HG03575 (cell line): ENCODE results near the gene TPRKB.
"Not testable (repeated sequence)": the region's sequence is repeated elsewhere in the genome, so short reads cannot be mapped to it uniquely, and the experiment has no call there.

Experiments
- ATAC-seq: cut with Tn5 transposase; IDR thresholded peaks from one replicate; pipeline ENCODE4 v1.9.1; 2021; ENCODE audit not compliant: unreplicated experiment, insufficient number of reproducible peaks, low FRiP score; ENCODE audit errors: extremely low read depth

The TPRKB gene

DNA sequence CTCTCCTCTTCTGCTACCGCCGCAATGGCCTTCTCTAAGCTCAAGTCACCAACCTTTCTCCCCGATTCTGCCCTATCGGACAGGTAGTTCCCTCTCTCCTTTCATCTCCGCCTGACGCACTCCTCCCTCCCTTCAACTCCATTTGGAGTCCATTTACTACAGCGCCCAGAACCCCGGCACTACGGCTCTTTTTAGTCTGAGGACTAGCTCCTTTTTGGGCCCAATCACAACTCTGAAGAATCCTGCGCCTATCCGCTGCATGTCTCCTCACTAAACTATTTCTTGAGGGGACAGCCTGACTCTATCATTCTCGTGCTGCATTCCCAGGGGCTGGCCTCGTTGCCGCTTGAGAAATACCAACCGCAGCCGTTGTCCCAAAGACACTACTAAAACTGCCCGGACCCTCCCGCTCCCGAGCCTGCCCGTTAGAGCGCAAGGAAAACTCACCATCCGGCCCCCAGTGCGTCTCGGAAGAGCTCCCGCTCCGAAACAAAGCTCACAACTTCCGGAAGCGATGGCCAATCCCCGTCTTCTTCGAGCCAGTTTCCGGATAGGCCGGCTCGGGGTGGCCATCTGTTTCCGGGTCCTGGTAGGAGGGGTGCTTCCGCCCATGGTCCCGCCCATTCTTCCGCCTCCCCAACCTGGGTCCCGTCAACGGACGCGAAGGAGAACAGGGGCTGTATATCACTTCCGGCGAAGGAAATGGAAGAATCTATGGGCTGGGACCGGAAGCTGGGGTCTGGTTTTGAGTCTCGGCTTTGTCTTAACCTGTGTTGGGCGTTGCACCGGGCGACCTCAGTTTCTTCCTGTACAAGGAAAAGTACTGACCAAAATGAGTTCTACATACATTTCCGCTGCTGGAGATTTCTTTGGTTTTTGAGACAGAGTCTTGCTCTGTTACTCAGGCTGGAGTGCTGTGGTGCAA is at the start of gene TPRKB:
TPRKB (minus strand) TSS at position 491 of the 925 bp plus-strand sequence. CDS start 2,776 bp downstream, outside the sequence.
- ATAC-seq = peak; percentile 62

- not testable (repeated sequence) for ATAC-seq
Observed at GRCh38 chr2:73783883-73784282, 46.7 kb upstream of the TPRKB start, which contains the start of gene C2orf78. TSS of gene C2orf78 (plus strand) at chr2:73784183. CDS start at chr2:73784310, 127 bp downstream.

DNA sequence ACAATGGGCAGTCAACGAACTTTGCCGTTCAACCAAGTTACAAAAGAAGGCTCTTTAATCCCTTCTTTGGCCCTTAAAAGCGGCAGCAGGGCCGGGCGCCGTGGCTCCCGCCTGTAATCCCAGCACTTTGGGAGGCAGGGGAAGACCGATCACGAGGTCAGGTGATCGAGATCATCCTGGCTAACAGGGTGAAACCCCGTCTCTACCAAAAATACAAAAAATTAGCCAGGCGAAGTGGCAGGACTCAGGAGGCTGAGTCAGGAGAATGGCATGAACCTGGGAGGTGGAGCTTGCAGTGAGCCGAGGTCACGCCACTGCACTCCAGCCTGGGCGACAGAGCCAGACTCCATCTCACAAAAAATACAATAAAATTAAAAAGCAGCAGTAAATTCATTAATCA is 46.3 kb upstream of the TPRKB start:
- ATAC-seq = not testable (repeated sequence)

DNA sequence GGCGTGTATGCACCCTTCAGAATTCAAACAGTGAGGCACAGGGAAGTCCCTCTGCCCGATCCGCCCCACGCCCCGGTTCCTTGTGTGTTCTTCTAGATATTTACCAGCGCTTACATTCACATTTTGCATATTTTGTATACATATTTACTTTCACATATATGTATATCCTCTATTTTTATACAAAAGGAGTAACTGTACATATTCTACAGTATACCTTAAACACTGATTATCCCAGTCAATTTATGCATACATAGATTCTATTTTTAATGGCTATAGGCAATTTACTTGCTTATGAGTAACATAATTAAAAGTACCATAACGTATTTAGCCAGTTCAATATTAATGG is 43.1 kb upstream of the TPRKB start:
- no peak for ATAC-seq

DNA sequence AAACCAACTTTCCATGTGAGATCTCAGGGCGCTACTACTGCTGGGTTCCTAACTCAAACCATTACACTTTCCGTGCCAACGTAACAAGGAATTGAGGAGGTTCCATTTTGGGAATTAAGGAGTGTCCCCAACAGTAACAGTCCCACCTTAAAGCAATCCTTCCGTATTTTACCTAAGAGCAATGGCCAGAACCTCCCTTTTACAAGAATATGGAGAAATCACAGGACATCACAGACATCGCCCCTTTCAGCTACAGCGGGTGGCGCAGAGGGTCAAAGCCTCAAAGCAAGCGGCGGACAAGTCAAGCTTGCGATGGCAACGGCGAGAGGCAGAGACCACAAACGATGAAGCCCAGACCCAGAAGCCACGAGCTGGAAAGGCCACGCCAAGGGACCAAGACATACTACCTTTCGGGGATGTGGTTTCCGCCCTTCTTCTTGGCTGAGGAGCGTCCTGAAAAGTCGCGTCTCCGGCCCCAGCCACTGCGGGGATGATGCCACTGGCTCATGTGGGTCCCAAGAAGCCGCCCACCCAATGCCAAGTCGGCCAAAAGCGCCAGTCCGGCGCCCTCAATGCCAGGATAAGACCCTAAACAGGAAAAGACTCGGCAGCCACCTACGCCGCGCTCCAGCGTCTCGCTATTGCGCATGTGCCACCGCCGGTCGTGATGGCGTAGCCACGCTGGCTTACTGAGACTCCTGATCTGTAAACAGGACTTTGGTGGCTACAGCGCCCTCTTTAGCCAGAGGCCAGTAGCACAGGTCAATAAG is 42.5 kb upstream of the TPRKB start, which contains the start of gene DUSP11:
DUSP11 (minus strand) TSS at position 637 of the 770 bp plus-strand sequence; CDS start at position 508, 129 bp downstream.
- peak; percentile 96 for ATAC-seq

- not testable (repeated sequence) for ATAC-seq
Observed at GRCh38 chr2:73778867-73779466, 41.8 kb upstream of the TPRKB start.

- ATAC-seq = no peak
Observed at GRCh38 chr2:73776869-73777519, 39.8 kb upstream of the TPRKB start.

DNA sequence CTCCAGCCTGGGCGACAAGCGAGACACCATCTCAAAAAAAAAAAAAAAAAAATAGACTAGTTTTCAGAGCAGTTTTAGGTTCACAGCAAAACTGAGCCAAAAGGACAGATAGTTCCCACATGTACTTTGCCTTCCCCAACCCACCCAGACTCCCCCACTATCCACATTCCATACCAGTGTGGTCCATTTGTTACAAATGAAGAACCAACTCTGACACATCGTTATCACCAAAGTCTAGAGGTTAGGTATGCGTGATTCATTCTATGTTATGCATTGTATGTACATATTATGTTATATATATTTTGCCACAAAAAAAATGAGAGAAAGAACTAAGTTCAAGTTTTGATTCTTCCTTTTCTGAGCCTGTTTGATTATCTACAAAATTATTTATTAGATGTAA is 39.2 kb upstream of the TPRKB start:
- ATAC-seq = no peak

DNA sequence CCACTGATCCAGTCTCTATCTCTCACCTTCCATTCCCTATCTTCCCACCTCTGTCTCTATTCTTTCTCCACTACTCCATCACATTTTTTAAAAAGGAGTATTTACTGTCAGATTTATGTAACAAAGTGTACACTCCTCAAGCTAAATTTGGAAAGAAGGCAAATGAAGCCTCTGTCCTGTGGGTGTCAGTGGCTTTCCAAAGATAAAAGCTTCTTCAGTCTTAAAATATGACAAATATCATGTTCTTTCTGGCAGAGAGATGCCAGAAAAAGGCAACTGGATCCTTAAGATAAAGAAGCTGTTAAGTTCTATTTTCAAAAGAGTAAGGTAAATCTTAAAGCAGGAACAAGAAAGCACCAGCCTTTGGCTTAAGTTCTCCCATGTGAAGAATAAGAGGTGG is 35.7 kb upstream of the TPRKB start:
- no peak for ATAC-seq

DNA sequence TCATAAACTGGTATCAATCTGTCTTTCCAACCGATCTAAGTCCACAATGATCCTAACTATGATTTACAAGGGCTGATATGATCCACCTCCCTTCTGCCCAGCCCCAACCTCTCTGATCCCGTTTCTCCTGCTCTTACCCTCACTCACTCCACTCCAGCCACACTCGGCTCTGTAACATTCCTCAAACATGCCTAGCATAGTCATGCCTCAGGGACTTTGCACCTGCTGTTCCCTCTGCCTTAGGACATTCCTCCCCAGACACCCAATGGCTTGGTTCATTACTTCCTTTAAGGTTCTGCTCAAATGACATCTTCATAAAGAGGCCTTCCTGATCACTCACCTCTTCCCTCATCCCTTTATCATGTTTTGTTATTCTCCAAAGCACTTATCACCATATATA is 33.6 kb upstream of the TPRKB start:
- ATAC-seq = no peak

DNA sequence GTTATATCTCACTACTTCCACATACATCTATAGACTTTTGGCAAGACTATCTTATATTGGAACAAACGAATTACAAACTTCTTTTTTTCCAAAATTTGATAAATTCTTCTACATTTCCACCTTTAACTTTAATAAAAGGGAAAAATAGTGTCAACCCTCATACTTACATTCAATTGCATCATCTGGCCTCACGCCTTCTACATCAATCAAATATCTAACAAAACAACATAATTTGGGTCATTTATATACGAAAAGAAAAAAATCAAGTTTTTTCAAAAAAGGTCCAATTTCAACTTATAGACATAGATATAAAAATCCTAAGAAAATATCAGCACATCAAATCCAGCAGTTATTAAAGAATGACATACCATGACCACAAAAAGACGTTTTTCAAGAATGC is 29.8 kb upstream of the TPRKB start:
- ATAC-seq = no peak

DNA sequence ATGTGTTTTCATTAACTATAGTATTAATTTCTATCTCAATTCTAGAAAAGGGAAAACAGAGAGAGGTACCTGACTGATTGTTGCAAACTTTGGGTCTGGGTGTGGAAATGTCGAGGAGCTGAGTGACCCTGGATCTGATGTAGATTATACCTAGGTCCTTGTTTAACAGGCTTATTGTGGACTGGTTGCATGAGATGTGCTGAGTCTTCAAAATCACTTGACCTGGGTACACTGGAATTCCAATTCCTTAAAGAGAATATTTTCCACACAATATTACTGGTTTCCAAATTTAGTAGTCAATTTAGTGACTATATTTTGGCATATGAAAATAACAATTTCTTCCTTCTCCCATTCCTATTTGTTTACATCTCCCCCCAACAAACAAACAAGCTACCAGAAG is 29.2 kb upstream of the TPRKB start:
- ATAC-seq = no peak

GRCh38 chr2:73764945-73765344 is 27.8 kb upstream of the TPRKB start:
- no peak for ATAC-seq

DNA sequence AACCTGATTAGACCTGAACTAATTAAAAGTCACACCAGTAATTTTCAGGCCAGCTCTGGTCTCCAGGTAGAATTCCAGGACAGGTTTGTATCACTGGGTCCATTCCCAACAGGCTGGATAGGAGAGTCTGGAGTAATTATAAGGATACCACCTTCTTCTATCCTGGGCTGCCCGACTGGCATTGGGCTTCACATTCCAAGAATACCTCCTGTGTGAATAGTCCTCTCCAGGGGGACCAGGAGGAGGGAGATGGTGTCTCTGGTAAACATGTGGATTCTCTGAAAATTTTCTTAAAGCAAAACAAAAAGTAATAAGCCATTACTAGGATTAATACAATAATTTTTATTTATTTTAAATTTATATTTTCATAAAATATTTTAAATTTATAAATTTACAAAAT is 25.4 kb upstream of the TPRKB start:
- ATAC-seq = no peak

- ATAC-seq = no peak
Observed at GRCh38 chr2:73759904-73760303, 22.8 kb upstream of the TPRKB start.

DNA sequence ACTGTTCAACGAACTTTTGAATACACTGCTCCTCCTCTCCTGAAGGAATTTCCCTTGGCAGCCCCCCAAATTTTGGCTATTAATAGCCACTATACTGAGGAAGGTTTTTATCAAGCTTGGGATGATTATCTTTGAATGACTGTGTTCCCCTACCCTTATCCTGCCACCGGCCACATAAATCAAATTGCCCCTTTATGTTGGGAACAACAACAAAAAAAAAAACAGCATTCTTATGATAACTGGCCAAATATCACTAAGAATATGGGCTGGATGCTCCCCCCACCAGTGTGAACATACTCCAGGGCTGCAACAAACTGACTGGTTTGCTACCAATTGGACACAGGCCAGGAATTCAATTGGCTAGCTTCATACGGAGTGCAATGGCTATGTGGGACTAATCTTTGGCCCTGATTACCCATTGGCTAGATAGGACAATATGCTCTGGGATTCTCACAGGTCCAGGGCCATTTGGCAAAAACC is 22.2 kb upstream of the TPRKB start:
- ATAC-seq = no peak

GRCh38 chr2:73754332-73754731 is 17.2 kb upstream of the TPRKB start:
- ATAC-seq = not testable (repeated sequence)

- no peak for ATAC-seq
Observed at GRCh38 chr2:73749314-73749713, 12.2 kb upstream of the TPRKB start.

- ATAC-seq = no peak
Observed at GRCh38 chr2:73746877-73747208, 9.7 kb upstream of the TPRKB start.
